GM04503 (cell line): ENCODE measurements around the gene AUTS2.

ENCODE experiments used
- DNase-seq: peaks from one replicate; pipeline ENCODE4 v3.0.0-alpha.2; 2012; ENCODE audit warnings: low read depth

Gene AUTS2

DNA sequence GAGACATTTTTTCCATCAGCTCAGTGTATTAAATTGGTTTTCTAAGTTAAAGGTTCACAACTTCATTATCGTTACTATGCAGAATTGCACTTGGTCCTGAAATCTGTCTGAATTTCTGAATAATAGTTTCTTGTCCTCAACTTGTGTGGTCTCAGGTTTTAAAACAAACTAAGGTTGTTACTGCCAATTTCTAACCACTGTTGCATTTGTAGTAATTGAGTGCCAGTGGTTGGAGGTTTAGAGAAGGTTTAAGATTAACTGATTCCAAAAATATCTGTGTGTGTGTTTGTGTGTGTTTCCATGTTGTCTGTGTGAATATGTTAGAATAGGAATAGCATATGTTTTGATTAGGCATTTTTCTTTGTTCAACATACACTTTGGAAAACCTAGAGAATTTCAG is 395.9 kb downstream of the AUTS2 start:
- DNase-seq: no peak

DNA sequence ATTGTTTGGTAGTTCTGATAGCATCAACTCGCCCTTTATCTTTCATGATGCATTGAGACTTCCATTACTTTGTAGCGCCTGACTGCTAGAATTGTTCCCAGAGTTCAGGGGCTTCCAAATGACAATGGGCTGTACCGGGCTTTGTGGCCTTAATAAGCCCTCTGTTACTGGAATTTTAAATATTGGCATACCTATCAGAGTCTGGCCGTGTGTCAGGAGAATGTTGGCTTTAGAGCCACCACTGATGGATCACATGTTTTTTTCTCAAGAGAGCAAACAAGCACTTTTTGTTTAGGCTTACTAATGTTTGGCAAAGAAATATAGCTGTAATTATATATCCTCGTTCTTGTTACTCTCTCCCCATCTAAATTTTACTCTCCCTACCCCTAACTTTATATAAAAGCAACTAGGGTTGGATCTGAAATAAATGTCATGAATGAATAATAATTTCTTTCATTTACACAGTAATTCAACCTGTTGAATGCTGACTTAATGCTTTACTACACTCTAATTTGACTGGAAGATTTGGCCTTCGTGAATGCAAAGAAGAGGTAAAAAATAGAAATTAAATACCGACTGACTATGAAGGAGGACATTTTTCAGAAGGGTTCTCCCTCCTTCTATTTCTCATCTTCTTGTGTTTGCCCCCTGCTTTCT is 396.7 kb downstream of the AUTS2 start:
- DNase-seq: no peak

DNA sequence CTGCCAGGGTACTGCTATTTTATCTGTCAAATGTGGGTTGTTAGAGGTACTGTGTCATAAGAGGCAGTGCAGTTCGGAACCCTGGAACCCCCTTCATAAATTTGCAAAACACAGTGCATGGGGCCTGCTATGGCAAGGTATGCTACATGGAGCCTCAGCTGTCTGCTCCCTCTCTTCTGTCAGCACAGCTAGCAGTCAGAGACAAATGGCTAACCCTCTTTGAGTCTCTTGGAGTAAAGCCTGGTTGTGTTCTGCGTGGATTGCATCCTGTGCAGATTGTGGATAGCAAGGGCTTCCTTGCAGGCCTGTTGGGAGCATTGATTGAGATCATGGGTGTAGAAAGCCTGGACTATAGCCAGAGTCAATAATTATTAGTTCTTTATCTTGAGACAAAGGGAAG is 397.8 kb downstream of the AUTS2 start:
- no peak for DNase-seq

DNA sequence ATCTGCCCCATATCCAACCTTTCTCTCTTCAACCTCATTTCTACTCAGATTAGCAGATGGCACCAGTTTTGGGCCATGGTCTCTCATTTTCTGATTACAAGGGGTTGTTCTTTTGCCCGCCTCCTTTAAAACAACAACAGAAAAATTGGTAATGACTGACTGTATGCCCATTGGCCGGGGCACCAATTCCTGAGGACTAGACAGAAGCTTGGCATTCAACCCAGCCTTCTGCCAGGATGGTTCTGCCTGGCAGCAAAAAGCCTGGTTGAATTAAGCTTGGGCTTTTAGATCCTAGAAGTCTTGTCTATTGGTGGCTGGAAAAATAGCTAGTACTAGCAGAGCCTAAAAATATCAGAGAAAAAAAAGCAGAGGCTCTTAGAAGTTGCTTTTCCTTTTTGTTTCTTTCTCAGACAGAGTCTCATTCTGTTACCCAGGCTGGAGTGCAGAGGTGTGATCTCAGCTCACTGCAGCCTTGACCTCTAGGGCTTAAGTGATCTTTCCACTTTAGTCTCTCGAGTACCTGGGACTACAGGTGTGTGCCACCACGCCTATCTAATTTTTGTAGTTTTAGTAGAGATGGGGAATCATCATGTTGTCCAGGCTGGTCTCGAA is 402.6 kb downstream of the AUTS2 start:
- no peak for DNase-seq

DNA sequence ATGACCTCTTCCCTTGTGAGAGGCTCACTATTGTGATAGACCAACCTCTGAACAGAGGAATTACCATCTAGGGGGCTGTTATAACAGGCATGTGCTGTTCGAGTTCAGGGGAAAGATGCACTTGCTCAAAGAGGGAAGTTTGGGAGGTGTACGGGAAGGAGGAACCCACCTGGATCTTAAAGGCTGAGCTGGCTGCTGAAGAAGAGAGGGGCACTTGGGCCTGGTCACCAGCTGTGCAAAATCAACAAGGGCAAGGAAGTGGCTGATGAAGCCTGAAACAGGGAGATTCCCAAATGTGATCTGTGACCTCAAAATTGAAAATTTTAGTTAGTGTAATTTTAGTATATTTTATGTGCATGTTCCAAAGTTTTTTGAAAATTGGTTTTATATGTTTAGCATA is 407.2 kb downstream of the AUTS2 start:
- DNase-seq: no peak

DNA sequence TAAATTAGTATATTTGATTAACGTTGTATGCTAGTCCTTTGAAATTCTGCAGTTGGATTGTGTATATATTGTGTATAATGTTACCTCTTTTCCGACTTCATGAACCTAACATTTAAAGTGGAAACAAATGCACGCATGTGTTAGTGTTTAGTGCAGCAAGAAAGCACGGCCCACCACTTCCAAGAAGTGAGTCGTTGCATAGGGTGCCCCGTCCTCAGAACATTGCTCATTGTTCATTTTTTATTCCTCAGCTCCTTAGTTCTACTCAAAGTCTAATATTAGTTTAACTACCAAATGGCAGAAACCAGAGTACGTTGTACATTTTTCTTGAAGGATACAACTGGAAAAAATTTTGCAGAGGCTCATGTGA is 407.6 kb downstream of the AUTS2 start:
- DNase-seq: no peak

DNA sequence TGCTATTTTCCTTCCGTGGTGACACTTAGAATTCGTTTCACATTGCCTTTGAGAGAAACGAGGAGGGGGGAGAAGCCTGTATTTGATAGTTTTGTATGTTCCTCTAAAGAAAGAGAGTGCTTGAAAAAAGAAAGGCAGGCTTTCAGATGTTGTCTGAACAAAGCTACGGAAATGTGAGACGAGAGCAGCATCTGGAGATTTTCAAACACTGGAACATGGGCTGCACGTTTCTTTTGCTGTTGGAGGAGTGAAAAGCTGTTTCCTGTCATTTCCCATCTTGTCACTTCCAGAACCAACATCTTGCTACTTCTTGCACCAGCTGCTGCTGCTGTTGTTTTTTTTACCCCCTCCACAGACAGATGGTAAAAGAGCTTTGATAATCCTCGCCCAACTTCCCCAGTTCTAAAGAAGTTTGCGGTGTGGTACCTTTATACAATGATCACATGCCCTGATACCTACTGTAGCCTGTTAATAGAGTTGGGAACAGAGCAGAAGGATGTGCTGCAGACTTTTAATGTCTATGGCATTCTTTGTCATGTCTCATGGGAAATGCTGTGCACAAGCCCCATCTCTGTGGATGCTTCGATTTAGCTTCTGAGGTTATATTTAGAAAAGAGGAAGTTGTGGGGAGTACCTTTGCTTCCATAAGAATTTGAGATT is 408.1 kb downstream of the AUTS2 start:
- no peak for DNase-seq

DNA sequence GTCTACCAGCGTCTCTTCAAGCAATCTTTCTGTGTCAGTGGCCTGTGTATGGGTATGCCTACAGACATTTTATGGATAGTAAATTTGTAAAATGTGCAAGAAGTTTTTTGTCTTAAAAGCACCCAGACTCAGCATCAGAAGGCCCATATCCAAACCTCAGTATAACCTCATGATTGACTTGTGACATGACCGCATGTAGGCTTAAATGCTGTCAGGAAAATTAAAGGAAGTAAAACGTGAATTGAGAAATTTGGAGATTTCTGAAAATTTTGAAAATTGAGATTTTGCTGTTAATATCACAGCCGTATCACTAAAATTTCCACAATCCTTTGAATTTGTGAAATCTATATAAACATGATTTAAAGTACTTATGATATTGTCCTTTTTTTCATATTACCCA is 410.2 kb downstream of the AUTS2 start:
- no peak for DNase-seq

DNA sequence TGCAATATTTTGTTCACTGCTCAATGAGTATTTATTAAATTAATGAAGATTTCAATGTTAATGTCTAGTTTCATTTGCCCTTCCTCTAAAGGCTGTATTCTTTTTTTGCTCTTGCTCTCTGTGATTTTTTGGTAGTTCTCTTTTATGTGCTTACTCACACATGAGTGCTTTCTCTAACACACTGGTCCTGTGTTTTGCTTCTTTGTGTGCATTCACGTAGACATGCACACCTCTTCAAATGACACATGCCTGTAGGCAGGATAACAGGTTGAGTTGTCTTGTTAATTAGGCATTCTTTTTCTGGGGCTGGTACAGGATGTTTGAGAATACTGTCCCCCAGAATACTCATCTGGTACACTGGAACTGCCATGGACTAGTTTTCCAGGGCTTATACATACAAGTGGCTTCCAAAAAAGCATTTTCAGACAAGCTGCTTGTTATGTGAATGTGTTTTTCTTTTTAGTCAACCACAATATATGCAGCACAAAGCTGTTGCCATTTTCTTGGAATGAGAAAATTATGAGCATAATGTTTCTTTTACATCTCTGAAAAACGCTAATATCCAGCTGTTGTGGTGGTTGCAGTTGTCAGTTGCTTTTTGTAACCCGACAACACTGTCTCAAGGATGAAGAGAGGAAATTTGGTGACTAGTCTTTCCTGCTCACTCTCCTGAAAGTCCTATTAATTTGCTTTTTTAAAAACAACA is 416.4 kb downstream of the AUTS2 start:
- DNase-seq: no peak

DNA sequence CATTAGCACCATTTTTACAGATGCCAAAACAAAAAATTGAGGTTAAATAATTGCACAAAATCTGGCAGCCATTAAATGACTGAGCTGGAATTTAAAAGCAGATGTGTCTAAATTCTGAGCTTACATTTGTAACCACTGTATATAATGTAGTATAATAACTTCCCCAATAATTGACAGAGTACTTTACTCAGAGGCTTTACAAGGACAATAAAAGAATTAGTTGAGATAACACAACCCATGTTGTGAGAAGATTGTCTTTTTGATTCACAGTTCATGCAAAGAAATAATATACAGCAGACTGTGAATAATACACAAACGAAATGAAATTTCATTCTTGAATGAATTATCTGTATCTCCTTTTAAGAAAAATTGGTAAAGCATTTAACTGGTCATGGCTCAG is 417.1 kb downstream of the AUTS2 start:
- no peak for DNase-seq

DNA sequence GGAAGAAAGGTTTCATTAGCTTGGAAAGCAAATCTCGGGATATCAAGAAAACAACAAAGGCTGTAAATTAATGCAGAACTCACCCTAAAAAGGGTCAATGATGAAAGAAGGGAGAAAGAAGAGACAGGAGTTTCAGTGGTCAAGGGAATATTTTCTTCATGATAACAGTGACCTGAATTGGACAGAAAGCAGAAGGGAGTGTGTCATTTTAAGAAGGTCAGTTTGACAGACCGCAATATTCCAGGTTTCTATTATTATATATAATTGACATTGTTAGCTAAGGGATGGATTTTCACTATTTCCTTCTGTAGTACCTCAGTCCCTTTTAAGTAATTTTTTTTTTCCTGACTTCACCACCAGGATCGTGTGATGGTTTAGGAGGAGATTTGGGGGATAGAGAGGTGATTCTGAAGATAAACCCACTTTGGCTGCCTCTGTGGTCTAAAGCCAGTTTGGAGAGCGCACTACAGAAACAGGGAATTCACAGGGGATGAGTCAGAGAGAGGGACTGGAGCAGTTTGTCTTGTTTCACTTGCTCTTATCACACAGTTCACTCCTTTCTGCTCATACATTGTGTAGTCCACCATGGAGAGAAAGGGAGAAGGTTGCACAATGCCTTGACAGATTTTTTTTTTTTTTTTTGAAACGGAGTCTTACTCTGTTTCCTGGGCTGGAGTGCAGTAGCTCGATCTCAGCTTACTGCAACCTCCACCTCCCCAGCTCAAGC is 417.9 kb downstream of the AUTS2 start:
- DNase-seq: no peak

DNA sequence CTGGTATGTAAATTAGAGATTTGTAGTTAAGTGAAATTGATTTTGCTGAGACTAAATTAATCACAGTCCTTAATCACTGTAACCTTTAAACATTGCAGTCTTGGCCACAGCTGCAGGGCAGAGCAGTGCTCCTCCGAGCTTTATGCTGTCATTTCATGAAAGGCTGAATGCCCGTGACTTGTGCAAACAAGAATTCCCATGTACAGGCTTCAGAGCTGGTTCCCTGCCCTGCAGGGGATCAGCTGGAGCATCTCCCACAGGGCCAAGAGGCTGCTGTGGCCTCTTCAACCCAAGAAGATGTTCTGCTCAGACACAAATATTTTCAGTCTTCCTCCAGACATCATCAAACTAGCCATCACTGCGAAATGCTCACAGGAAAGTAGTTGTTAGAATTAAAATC is 419.1 kb downstream of the AUTS2 start:
- no peak for DNase-seq

DNA sequence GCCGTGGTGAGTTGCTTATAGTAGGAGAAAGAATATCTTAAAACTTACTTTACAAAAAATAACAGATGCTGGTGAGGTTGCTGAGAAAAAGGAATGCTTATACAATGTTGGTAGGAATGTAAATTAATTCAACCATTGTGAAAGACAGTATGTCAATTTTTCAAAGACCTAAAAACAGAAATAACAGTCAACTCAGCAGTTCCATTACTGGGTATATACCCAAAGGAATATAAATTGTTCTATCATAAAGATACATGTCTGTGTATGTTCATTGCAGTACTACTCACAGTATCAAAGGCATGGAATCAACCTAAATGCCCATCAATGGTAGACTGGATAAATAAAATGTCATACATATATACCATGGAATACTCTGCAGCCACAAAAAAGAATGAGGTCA is 420.4 kb downstream of the AUTS2 start:
- no peak for DNase-seq

DNA sequence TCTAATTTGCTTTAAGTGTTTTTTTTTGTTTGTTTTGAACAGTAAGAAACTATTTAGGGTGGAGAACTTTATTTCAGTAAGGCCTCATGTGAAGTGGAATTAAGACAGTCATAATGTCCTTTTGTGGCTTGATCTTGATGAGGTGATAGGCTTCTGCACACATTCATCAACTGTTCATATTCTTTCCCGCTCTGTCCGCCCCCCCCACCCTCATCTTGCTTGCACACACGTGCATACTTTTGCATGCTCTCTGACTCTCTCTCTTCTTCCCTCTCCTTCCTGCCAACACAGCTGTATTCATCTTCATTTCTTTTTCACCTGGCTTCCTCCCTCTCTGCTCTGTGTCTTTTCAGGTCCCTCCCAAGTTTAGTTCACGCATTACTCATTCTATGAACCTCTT is 429.6 kb downstream of the AUTS2 start:
- DNase-seq: no peak

DNA sequence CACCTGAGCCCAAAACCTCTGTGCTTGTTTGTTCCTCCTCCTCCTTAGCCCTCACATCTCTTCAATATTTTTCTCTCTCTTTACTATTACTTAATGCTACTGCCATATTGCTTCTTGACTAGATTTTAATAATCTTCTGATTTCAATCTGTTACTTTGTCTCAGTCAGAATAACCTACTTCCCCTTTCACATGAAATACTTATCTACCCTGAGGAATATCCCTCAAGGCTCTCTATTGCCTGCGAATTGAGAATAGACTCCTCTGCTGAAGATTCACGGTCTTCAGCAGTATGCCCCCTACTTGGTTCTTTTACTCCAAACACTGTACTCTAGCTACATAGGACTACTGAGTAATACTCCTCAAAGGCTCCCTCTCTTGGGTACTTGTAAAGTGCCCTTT is 430.3 kb downstream of the AUTS2 start:
- no peak for DNase-seq

DNA sequence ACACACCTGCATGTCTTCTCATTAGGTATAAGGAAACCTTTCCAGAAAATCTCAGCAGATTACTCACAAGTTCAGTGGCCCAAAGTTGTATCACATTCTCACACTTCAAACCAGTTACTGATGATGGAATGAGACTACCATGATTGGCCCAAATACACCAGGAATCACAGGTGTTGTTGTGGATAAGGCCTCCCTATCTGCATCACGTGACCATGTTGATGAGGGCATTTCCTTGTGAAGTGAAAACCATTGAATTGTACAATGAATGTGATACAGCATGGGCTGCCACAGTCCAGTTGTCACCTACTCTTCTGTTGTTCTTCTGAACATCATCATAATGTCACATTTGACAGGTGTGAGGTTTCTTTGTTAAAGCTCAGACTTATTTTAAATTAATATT is 431.7 kb downstream of the AUTS2 start:
- DNase-seq: no peak

DNA sequence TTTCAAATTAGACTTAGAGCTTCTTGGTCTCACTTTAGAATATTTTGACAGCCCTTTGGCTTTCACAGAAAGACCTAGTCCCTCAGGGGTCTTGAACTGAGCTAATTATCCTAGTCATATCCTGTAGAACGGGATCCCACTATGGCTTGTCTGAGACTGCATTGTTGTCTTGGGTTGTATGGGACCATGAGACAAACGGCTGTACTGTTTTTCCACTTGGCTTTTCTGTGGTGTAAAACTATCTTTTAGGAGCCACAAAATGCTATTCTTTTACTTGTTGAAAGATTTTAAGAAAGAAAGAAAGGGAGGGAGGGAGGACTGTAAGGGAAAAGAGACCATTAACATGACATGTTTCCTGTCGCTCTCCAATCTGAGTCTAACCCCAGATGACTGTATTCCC is 432.5 kb downstream of the AUTS2 start:
- no peak for DNase-seq

DNA sequence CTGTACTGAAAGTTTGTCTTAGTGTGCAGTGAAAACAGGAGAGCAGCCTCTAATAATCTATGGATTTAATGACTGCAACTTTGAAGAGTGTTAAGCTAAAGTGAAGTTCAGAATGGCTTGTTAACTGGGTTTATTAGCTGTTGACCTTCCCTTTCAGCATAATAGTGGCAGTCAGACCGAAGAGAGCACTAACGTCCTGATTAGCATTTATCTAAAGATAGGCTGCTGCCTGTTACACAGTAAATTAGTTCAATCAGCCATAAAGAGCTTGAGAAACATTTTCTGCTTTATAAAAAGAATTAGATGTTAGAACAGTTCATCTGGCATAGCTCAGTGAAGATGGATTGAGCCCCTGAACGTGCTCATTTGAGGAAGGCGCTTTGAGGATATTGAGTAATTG is 433.0 kb downstream of the AUTS2 start:
- no peak for DNase-seq

DNA sequence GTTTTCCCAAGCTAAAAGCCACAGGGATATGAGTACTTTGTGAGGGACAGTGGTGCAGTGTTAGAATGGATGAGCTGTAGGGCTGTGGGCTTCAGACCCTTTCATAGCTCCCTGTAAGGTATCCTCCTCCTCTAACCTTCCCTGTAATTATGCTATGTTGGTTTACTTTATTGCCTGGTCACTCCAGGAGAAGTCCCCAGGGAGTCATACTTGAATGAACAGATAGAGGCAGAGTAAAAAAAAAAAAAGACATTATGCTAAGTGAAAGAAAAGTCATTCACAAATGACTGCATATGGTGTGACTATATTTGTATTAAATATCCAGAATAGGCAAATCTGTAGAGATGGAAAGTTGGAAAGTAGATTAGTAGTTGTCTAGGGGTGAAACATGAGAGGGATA is 434.4 kb downstream of the AUTS2 start:
- no peak for DNase-seq

DNA sequence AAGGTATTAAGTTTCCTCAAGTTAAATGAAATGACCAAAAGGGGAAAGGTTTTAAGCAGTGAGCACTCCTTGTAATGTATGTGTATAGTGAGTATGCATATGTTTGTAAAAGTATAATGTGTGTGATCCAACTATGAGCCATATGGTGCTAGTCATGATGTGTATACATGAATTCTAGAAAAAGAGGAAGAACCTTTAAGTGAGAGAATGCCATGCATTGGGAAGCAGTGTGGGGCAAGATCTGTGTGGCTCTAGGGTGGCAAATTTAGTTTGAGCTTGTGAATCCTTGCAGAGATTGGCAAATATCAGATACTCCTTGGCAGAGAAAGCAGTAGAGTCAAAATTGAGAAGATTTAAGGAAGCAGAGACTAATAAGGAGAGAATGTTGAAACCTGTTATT is 435.0 kb downstream of the AUTS2 start:
- no peak for DNase-seq

DNA sequence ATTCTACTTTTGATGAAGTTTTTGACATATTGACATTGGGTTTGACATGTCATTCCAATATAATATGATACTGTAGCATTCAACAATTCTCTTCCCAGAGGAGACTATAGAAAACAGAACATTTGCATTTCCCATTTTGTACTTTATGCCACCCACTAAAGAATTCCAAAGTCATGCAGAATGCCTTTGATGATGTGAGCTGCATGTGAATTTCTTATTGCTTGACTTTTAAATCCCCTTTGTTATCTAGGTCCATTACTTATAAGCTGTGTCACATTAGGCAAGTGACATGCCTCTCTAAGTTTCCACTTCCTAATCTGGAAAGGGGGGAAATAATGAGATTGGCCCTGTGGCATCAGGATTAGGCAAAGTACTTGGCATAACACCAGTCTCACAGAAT is 436.7 kb downstream of the AUTS2 start:
- DNase-seq: no peak

DNA sequence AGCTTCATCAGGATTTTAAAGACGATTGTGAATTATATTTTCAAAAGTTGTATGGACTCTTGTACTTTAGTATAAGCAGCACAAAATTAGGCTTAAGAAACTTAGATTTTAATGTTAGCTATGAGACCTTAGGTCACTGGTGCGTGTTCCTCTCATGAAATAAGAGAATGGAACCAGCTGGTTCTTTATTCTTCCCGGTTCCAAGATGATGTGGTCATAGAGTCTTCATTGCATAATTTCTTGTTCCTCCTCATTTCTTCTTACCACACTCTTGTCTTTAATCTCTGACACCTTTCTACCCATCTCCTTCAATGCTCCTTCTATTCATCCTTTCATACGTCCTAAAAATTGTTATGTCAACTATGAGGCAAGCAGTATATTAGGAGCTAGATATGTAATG is 437.2 kb downstream of the AUTS2 start:
- DNase-seq: no peak

DNA sequence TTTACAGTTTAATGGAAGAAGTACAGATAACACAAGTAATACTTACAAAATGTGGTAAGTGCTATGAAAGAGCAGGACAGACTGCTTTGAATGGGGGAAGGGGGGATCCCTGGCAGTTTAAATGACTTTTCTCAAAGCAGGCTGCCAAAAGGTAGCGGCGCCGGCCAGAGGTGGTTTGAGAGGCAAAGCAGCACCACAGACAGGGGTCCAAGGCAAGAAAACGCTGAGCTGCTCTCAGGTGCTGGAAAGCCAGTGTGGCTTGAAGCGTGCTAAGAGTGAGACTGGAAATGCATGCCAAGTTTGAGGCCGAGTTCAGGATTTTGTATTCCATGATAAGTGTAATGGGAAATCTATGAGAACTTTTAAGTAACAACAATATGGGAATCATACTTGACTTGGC is 437.7 kb downstream of the AUTS2 start:
- DNase-seq: no peak
